Body of pancreas (tissue), 4 donors: ENCODE data around the gene HCFC1R1. TPM values are rescaled to one million over a fixed set of nuclear protein-coding genes. Genes with fewer than 3 reads are reported as not detected.

Experiments
- ATAC-seq: fragments of 150-250 bp; one replicate; pipeline ENCODE4 v1.9.1; 2016
- DNase-seq, 4 donors: peaks; one replicate each; pipeline ENCODE4 v3.0.0-alpha.2; 2019
- H3K27ac ChIP-seq, 4 donors: fragments of 200-600 bp; sonication (generic); 1 replicate in 3 of 4; 2 replicates in 1 of 4; pipeline versions ENCODE4 v1.5.1 to v1.6.1; 2016 to 2019; ENCODE audit warnings: mild to moderate bottlenecking in 1 of 4, mixed read lengths in 1 of 4, moderate library complexity in 1 of 4
- H3K27me3 ChIP-seq, 2 donors: fragments of 200-600 bp; sonication (generic); one replicate each; pipeline ENCODE4 v1.6.0; 2016; ENCODE audit warnings: mild to moderate bottlenecking in 1 of 2
- H3K36me3 ChIP-seq, 2 donors: fragments of 200-600 bp; sonication (generic); replicated peaks in 1 of 2; 2 replicates each; pipeline ENCODE4 v1.5.1; 2016; ENCODE audit warnings: low read depth in 2 of 2; ENCODE audit not compliant: insufficient read depth in 1 of 2
- H3K4me1 ChIP-seq: fragments of 200-600 bp; sonication (generic); one replicate; pipeline ENCODE4 v1.6.0; 2016
- H3K4me3 ChIP-seq, 2 donors: fragments of 200-600 bp; sonication (generic); 1 replicate in 1 of 2; 2 replicates in 1 of 2; pipeline ENCODE4 v1.5.1; 2016 to 2019
- H3K9me3 ChIP-seq, 3 donors: fragments of 200-600 bp; sonication (generic); 1 replicate in 2 of 3; 2 replicates in 1 of 3; pipeline ENCODE4 v1.5.1; 2016
- POLR2A ChIP-seq, 3 donors: fragments of 450-650 bp; IDR thresholded peaks; one replicate each; pipeline ENCODE4 v1.6.1; 2016; ENCODE audit warnings: antibody characterized with exemption in 3 of 3, mild to moderate bottlenecking in 2 of 3
- WGBS, 2 donors: methylation state at CpG; one replicate each; pipeline ENCODE4 v1.1.5; 2017; 5-methylcytosine and 5-hydroxymethylcytosine counted together
- intact Hi-C: fragments of 100-400 bp; cut with DNase I; formaldehyde crosslinking; loops from one replicate; pipeline ENCODE4 v1.15.1; 2023
- total RNA-seq, 2 donors: library from RNA; depleted of rRNA; stranded (reverse); fragments of >200 nt; gene quantifications; one replicate each; pipeline ENCODE4 v1.1.0, GENCODE V29; 2016
- TF ChIP-seq, protein P1 (sequence below), 7 experiments: fragments of 450-650 bp in 4 of 7; fragments of 200-600 bp in 3 of 7; sonication (generic) in 3 of 7; IDR thresholded peaks; one replicate each; pipeline ENCODE4 v1.5.1; 2016 to 2019; ENCODE audit warnings: antibody characterized with exemption in 7 of 7

Gene HCFC1R1
- total RNA-seq, 2 donors from 2014 or later, result 6.9 to 15.3 TPM

DNA sequence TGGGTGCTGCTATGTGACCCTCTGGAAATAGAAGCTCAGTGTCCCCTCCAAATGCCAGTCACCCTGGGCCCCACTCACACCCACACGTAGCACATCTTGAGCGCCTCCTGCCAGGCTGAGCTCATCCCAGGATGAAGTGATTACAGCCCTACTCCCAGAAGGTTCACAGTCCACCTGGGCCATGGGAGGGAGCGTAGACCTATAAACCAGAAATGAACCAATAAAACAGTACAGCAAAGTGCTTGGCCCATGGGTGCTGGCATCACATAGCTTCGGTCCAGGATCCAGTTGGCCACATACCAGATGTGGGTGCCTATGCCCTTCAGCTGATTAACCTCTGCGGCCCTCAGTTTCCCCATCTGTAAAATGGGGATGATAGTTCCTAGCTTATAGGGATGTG, 15.2 kb upstream of the HCFC1R1 start:
- DNase-seq (no peak), ATAC-seq (no peak)
- peaks cover 40% of the 10 kb centered on the region for H3K4me1 ChIP-seq
- no peak overlapping the region for H3K27ac ChIP-seq
- H3K4me3 ChIP-seq, result no peak overlapping the region
- 89 to 94% methylated on average over 5 of the region's 5 CpGs for WGBS, 2 donors
- H3K9me3 ChIP-seq, result no peaks in the 10 kb centered on the region
- no peaks in the 10 kb centered on the region for H3K27me3 ChIP-seq
- intact Hi-C loops, result no loop called here
- H3K36me3 ChIP-seq, result no peaks in the 10 kb centered on the region
- TF ChIP-seq, protein P1, sequence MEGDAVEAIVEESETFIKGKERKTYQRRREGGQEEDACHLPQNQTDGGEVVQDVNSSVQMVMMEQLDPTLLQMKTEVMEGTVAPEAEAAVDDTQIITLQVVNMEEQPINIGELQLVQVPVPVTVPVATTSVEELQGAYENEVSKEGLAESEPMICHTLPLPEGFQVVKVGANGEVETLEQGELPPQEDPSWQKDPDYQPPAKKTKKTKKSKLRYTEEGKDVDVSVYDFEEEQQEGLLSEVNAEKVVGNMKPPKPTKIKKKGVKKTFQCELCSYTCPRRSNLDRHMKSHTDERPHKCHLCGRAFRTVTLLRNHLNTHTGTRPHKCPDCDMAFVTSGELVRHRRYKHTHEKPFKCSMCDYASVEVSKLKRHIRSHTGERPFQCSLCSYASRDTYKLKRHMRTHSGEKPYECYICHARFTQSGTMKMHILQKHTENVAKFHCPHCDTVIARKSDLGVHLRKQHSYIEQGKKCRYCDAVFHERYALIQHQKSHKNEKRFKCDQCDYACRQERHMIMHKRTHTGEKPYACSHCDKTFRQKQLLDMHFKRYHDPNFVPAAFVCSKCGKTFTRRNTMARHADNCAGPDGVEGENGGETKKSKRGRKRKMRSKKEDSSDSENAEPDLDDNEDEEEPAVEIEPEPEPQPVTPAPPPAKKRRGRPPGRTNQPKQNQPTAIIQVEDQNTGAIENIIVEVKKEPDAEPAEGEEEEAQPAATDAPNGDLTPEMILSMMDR (IDR thresholded peaks at IDR 0.05), result no peak

DNA sequence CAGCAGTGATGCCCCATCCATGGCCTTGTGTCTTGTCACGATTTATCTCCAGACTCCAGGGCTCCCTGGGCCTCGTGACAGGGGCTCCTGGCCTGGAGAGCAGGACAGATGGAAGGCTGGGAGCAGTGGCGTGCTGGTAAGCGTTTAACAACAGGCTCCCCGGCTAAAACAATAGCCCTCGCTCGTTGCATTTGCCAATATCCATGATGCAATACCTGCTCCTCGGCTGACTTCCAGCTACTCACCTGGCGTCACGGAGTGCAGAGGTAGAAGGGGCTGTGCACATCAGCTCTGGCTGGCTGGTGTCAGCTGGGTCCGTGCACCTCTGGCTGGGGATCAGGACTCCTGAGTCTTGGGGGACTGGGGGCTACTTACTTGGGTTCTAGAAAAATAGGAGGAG, 14.5 kb upstream of the HCFC1R1 start:
- no peak overlapping the region for H3K4me3 ChIP-seq
- 13 to 14% methylated on average over 7 to 11 of the region's 11 CpGs for WGBS, 2 donors
- ATAC-seq, result peak; percentile 79

DNA sequence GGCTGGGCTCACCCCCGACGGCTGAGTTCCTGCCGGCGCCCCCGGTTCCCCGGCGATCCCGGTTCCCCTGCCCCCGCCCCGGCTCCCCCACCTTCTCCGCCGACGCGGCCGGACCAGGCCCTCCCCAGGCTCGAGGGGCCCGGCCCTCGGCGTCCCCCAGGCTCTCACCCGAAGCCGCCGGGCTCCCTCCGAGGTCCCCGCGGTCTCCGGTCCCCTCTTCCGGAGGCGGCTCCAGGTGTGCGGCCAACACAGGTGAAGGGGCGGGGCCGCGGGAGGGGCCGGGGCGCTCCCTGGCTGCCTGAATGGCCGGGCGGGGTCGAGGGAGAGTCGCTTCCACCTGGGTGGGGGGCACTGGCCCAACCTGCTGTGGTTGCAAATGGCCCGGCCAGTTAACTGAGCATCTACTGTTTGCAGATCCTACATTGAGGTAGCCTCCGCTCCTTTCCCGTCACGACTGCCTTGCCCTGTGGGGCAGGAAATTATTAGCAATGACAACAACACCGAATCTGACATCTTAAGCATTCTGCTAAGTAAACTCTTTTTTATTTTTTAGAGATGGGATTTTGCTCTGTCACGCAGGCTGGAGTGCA, 13.1 kb upstream of the HCFC1R1 start, which contains the start of gene BICDL2:
Gene BICDL2 (minus strand): TSS at position 219 of the 590 bp plus-strand sequence. CDS start 1,448 bp downstream, outside the sequence.
- WGBS, 2 donors, result 5 to 19% methylated on average over 5 to 42 of the region's 44 CpGs
- intact Hi-C loops, result no loop called here
- Histone ChIP-seq H3K27me3 (no peaks in the 10 kb centered on the region), H3K27ac (peak within 1 kb of the TSS; percentile 95), H3K4me1 (peaks cover 61% of the 10 kb centered on the region), H3K36me3 (no peaks in the 10 kb centered on the region), H3K4me3 (peak within 1 kb of the TSS; percentile 52 to 92), H3K9me3 (no peaks in the 10 kb centered on the region)
- ATAC-seq, result peak; percentile 64
- peak in 2 of 3 donors; percentile 18 to 57 for TF ChIP-seq POLR2A (IDR thresholded peaks at IDR 0.05)
- TF ChIP-seq, protein P1 (IDR thresholded peaks at IDR 0.05), result no peak
- DNase-seq, result peak; percentile 79 to 87 (median 82)

More for the DNA sequence above, 14.5 kb upstream of the HCFC1R1 start:
- Histone ChIP-seq H3K27me3 (no peaks in the 10 kb centered on the region), H3K4me1 (peaks cover 47% of the 10 kb centered on the region), H3K9me3 (no peaks in the 10 kb centered on the region), H3K27ac (peak overlapping the region; percentile 57 to 84 (median 78)), H3K36me3 (no peaks in the 10 kb centered on the region)
- peak in 1 of 3 donors; percentile 11 for TF ChIP-seq POLR2A (IDR thresholded peaks at IDR 0.05)
- TF ChIP-seq, protein P1 (IDR thresholded peaks at IDR 0.05), result no peak
- intact Hi-C loops, result no loop called here
- DNase-seq, result peak; percentile 91 to 95 (median 94)

DNA sequence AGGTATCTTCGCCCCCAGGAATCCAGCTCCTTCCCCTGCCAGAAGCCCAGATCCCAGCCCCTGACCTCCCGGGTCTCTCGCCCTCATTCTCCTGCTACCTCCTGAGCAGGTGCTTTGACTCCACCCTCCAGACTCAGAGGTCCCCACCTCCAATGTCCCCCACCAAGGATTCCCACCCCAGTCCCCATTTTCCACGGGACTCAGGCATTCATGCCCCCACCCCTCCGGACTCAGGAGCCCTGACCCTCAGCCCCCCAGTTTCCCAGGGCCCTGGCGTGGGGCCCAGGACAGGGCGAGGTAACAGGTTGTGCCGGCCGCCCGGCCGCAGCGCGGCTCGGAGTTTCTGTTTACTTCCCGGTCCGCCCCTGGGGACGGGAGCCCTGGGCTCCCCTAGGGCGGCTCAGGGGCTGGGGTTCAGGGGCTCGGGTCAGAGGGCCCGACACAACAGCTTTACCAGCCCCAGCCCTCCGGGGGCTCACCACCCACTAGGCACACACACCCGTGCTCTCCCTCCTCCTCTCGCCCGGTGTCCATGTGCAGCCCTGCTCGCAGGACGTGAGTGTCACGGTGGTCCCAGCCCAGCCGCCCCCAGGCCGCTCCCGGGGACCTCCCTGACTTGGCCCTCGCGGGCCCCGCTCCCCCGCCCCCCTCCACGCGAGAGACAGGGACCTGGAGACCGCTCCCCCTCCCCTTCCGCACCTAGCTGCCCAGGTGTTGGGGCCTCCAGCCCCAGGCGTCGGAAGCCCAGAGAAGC, 12.4 kb upstream of the HCFC1R1 start:
- peak; percentile 59 for ATAC-seq
- Histone ChIP-seq H3K9me3 (no peaks in the 10 kb centered on the region), H3K36me3 (no peaks in the 10 kb centered on the region), H3K27ac (peak overlapping the region; percentile 95), H3K4me1 (peaks cover 68% of the 10 kb centered on the region), H3K27me3 (no peaks in the 10 kb centered on the region), H3K4me3 (peak overlapping the region; percentile 52 to 92)
- WGBS, 2 donors, result 0 to 1% methylated on average over 4 to 36 of the region's 40 CpGs
- intact Hi-C loops, result no loop called here
- peak; percentile 68 to 85 (median 76) for DNase-seq
- peak; percentile 38 to 52 (median 51) for TF ChIP-seq POLR2A (IDR thresholded peaks at IDR 0.05)
- TF ChIP-seq, protein P1 (IDR thresholded peaks at IDR 0.05), result no peak
